Natural killer cell (primary cell): ENCODE measurements around the gene MAP3K14. TPM values are rescaled to one million over a fixed set of nuclear protein-coding genes. Genes with fewer than 3 reads are reported as not detected.

ENCODE experiments used
- ATAC-seq, 3 donors: fragments of 150-1000 bp in 2 of 3; fragments of 200-7000 bp in 1 of 3; cut with Tn5 transposase; 1 replicate in 1 of 3; 2 replicates in 2 of 3; pipeline ENCODE4 v1.10.0; 2021; ENCODE audit warnings: mild to moderate bottlenecking in 2 of 3, moderate library complexity in 2 of 3
- DNase-seq, 2 donors: peaks; one replicate each; pipeline versions ENCODE4 v3.0.0 to v3.0.0-alpha.2; 2013 to 2021; ENCODE audit warnings: mixed read lengths in 1 of 2
- H3K27ac ChIP-seq: one replicate; pipeline ENCODE4 v1.5.1; 2013; ENCODE audit warnings: mild to moderate bottlenecking, low read length
- H3K27me3 ChIP-seq: one replicate; pipeline ENCODE4 v1.6.1; 2013; ENCODE audit warnings: low read length; ENCODE audit not compliant: control insufficient read depth, insufficient read depth
- H3K36me3 ChIP-seq: one replicate; pipeline ENCODE4 v1.6.1; 2013; ENCODE audit warnings: low read length; ENCODE audit not compliant: control insufficient read depth, insufficient read depth
- H3K4me1 ChIP-seq: one replicate; pipeline ENCODE4 v1.6.1; 2013; ENCODE audit warnings: low read length; ENCODE audit not compliant: control insufficient read depth, insufficient read depth
- H3K4me3 ChIP-seq: one replicate; pipeline ENCODE4 v1.5.1; 2013; ENCODE audit warnings: low read length
- H3K9me3 ChIP-seq: one replicate; pipeline ENCODE4 v1.6.1; 2013; ENCODE audit warnings: low read length; ENCODE audit not compliant: control insufficient read depth, insufficient read depth
- H3K27ac Mint-ChIP-seq, 2 donors: one replicate each; pipeline ENCODE4 v1.8.0; 2022; ENCODE audit warnings: mild to moderate bottlenecking in 2 of 2, mixed read lengths in 2 of 2, moderate library complexity in 1 of 2
- H3K27me3 Mint-ChIP-seq, 2 donors: one replicate each; pipeline ENCODE4 v1.8.0; 2022; ENCODE audit warnings: low read depth in 2 of 2, mixed read lengths in 2 of 2
- H3K36me3 Mint-ChIP-seq: one replicate; pipeline ENCODE4 v1.8.0; 2022; ENCODE audit warnings: mixed read lengths
- H3K4me1 Mint-ChIP-seq, 2 donors: one replicate each; pipeline ENCODE4 v1.8.0; 2022; ENCODE audit warnings: mixed read lengths in 2 of 2
- H3K4me3 Mint-ChIP-seq: one replicate; pipeline ENCODE4 v1.8.0; 2022; ENCODE audit warnings: mild to moderate bottlenecking, moderate library complexity, mixed read lengths
- H3K9me3 Mint-ChIP-seq, 2 donors: one replicate each; pipeline ENCODE4 v1.8.0; 2022; ENCODE audit warnings: mixed read lengths in 2 of 2
- WGBS: methylation state at CpG from one replicate; pipeline ENCODE4 v1.1.7; 2013; ENCODE audit warnings: missing lambda C conversion rate; ENCODE audit not compliant: insufficient coverage; 5-methylcytosine and 5-hydroxymethylcytosine counted together
- intact Hi-C: fragments of 100-400 bp; cut with micrococcal nuclease; formaldehyde crosslinking; loops from one replicate; pipeline ENCODE4 v1.14.2; 2022
- total RNA-seq, 4 donors: library from RNA; stranded (reverse); fragments of 120-200 nt in 1 of 4; gene quantifications; one replicate each; pipeline versions ENCODE4 v1.2.3 to v1.2.4, GENCODE V29; 2013 to 2022
- TF ChIP-seq, protein P1 (sequence below): fragments of 200-600 bp; IDR thresholded peaks from one replicate; pipeline ENCODE4 v1.8.0; 2022; ENCODE audit warnings: antibody characterized with exemption

Gene MAP3K14
- total RNA-seq, 3 donors from 2014 or later (not counting 1 experiment from before 2014, with no cell fraction given) = 28.0 to 31.9 (median 31.6) TPM

DNA sequence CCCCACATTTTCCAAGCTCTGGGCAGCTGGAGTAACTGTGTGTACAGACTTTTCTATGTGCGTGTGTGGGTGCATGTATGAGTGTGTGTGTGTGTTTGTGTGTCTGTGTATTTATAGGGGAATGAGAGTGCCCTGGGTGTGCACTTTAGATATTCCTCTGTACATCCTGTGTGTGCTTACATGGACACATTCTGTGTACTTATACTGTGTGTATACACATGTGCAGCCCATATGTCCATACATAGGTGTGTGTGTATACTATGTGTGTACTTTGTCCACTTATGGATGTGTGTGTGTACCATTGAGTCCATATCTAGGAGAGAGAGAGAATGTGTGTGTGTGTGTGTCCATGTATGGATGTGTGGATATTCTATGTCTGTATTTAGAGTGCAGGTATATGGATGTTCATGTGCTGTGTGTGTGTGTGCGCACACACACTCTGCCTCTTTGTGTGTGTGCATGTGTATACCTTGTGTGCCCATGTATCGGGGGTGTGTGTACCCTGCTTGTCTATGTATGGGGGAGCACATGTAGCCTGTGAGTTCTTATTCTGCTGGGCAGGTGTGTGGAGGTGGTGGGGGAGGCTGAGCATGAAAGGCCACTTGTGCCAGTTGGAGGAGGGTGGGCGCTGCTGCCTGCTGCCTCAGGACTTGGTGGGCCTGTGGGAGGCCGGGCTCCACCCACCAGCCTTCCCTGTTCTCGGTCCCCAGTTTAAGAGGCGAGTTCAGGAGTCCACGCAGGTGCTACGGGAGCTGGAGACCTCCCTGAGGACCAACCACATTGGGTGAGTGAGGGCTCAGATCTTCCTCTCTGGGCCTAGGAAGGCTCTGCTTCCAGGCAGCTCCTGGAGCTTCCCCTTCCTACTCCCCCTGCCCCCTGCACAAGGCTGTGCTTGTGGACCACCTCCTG is 84.1 kb downstream of the MAP3K14 start:
- H3K27ac ChIP-seq = peak overlapping the region; percentile 2
- DNase-seq (peak in 1 of 2 donors; percentile 17), ATAC-seq (no peak)
- Mint-ChIP-seq H3K4me3 (peak overlapping the region; percentile 3), H3K27me3 (no peaks in the 10 kb centered on the region), H3K4me1 (peaks cover 63 to 85% of the 10 kb centered on the region in 2 donors), H3K27ac (peak overlapping the region; percentile 99), H3K9me3 (no peaks in the 10 kb centered on the region), H3K36me3 (peaks cover 4% of the 10 kb centered on the region)
- TF ChIP-seq, protein P1, sequence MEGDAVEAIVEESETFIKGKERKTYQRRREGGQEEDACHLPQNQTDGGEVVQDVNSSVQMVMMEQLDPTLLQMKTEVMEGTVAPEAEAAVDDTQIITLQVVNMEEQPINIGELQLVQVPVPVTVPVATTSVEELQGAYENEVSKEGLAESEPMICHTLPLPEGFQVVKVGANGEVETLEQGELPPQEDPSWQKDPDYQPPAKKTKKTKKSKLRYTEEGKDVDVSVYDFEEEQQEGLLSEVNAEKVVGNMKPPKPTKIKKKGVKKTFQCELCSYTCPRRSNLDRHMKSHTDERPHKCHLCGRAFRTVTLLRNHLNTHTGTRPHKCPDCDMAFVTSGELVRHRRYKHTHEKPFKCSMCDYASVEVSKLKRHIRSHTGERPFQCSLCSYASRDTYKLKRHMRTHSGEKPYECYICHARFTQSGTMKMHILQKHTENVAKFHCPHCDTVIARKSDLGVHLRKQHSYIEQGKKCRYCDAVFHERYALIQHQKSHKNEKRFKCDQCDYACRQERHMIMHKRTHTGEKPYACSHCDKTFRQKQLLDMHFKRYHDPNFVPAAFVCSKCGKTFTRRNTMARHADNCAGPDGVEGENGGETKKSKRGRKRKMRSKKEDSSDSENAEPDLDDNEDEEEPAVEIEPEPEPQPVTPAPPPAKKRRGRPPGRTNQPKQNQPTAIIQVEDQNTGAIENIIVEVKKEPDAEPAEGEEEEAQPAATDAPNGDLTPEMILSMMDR = no peak
- H3K4me1 ChIP-seq = peaks cover 76% of the 10 kb centered on the region
- H3K27me3 ChIP-seq = no peaks in the 10 kb centered on the region
- H3K4me3 ChIP-seq = no peak overlapping the region
- intact Hi-C loops = no loop called here
- 85% methylated on average over 9 of the region's 9 CpGs for WGBS
- no peaks in the 10 kb centered on the region for H3K9me3 ChIP-seq
- peaks cover 58% of the 10 kb centered on the region for H3K36me3 ChIP-seq

DNA sequence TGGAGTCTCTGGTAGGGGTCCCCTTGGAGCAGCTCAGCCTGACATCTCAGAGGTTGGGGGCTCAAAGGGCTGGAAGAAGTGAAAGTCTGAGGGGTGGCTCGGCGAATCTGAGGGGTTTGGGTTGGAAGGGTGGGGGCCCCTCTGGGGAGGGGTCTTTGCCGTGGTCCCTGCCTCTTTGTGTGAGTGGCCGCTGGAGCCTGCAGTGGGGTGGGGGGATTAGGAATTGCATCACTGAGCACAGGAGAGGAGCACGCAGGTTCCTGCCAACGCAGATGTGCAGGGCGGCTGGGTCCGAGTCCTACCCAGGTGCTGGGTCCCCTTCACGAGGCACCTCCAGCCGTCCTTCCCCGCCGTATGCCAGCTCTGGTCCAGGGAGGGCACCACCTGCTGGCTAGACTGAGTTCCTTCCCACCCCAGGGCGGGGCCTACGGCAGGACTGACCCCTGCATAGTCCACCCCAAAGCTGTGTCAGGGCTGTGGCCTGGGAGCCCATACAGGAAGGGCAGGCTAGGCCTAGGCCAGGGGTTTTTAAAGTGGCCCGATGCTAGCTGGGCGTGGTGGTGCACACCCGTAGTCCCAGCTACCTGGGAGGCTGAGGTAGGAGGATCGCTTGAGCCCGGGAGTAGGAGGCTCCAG is 85.2 kb downstream of the MAP3K14 start:
- ATAC-seq = no peak
- Mint-ChIP-seq H3K27ac (peak overlapping the region; percentile 99), H3K36me3 (no peaks in the 10 kb centered on the region), H3K4me1 (peaks cover 62 to 89% of the 10 kb centered on the region in 2 donors), H3K27me3 (no peaks in the 10 kb centered on the region), H3K9me3 (no peaks in the 10 kb centered on the region), H3K4me3 (no peak overlapping the region)
- peak overlapping the region; percentile 94 for H3K27ac ChIP-seq
- H3K4me1 ChIP-seq = peaks cover 88% of the 10 kb centered on the region
- TF ChIP-seq, protein P1 = peak; percentile 15
- intact Hi-C loops = no loop called here
- WGBS = 77% methylated on average over 19 of the region's 19 CpGs
- no peaks in the 10 kb centered on the region for H3K27me3 ChIP-seq
- peaks cover 46% of the 10 kb centered on the region for H3K36me3 ChIP-seq
- H3K9me3 ChIP-seq = no peaks in the 10 kb centered on the region
- no peak overlapping the region for H3K4me3 ChIP-seq
- DNase-seq = peak in 1 of 2 donors; percentile 51

DNA sequence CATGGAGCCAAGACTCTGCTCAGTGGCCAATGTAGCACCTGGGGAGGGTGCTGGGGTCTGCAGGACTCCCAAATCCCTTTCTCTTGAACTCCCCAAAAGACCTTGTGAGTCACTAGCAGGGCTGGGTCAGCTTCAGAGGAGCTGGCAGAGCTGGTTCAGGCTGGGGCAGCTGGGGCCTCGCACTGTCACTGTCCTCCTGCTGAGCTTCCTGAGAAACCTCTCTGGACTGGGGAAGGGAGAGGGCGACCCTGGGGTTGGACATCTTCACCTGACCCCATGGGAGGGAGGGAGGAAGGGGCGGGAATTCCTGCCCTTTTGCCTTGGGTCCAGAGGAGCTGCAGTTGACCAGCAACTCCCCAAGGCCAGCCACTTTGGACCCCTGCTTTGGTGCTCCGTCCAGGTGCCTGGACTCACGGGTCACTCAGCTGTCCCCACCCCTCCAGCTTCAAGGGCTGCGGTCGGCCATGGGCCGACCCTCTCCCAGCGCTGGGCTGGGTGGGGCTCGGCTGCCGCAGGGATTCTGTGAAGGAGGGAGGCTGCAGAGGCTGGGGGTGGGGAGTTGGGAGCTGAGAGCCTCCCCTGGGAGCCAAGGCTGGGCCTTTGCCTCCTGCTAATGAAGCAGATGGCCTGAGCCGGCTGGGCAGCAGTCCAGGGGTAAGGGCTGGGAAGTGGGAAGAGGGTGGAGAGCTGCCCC is 85.9 kb downstream of the MAP3K14 start:
- peaks cover 67 to 95% of the 10 kb centered on the region in 2 donors for H3K4me1 Mint-ChIP-seq
- Histone ChIP-seq H3K36me3 (peaks cover 39% of the 10 kb centered on the region), H3K4me3 (no peak overlapping the region), H3K4me1 (peaks cover 91% of the 10 kb centered on the region), H3K27me3 (no peaks in the 10 kb centered on the region), H3K27ac (peak overlapping the region; percentile 94), H3K9me3 (no peaks in the 10 kb centered on the region)
- ATAC-seq = no peak
- H3K27ac Mint-ChIP-seq = peak overlapping the region; percentile 99
- no peaks in the 10 kb centered on the region for H3K36me3 Mint-ChIP-seq
- H3K27me3 Mint-ChIP-seq = no peaks in the 10 kb centered on the region
- intact Hi-C loops = no loop called here
- TF ChIP-seq, protein P1 = no peak
- WGBS = 79% methylated on average over 12 of the region's 12 CpGs
- DNase-seq = peak in 1 of 2 donors; percentile 17
- no peak overlapping the region for H3K4me3 Mint-ChIP-seq
- no peaks in the 10 kb centered on the region for H3K9me3 Mint-ChIP-seq
